ENCODE results near the gene PHAF1.

The PHAF1 gene

DNA sequence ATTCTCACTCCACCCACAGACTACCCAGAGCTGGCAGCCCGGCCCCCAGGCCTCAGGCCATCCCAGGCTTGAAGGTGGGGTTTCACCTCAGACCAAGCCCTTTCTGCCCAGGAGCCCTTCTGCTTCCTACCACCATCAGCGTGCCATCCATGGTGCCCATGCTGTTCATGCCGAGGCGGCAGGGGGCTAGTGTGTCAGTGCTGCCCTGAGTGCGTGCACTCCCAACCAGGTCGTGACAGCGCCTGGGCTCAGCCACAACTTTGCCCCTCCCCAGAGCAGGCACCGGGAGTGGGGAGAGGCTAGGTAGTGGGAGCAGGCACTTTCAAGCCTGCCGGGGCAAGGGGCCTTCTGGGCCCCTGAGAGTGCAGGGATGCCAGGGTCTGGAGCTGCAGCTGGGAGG is 32.6 kb downstream of the PHAF1 start:
- peaks cover 2% of the 10 kb centered on the region for H3K9me3 ChIP-seq (ENCODE audit: low read length)
- peaks cover 96% of the 10 kb centered on the region for H3K36me3 ChIP-seq (ENCODE audit: insufficient read depth, low read length)
- H2AFZ ChIP-seq (ENCODE audit: low read depth, low read length): no peak overlapping the region
- H3K4me3 ChIP-seq (ENCODE audit: low read length): no peak overlapping the region
- no peaks in the 10 kb centered on the region for H3K4me1 ChIP-seq (ENCODE audit: insufficient read depth, low read length)
- H3K27me3 ChIP-seq (ENCODE audit: insufficient read depth, low read length): no peaks in the 10 kb centered on the region

DNA sequence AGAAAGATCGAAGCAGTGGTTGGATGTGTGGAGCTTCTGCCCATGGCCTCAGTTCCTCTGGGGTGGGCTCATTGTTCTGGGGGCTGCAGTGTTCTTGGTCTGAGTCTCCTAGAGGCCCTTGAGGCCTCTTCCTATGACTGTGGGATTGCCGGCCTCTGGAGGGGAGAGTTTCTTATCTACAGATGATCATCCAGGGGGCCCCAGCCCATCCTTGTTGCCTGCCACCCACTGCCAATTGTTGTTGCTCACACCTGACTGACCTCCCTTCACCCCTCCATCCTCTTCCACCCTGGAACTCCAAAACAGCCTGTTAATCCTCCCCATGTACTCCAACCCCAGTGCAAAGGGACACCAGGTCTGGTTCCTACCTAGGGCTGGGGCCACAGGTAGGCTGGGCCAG is 35.2 kb downstream of the PHAF1 start:
- Histone ChIP-seq H2AFZ (ENCODE audit: low read depth, low read length) (no peak overlapping the region), H3K36me3 (ENCODE audit: insufficient read depth, low read length) (peaks cover 87% of the 10 kb centered on the region), H3K4me3 (ENCODE audit: low read length) (no peak overlapping the region), H3K9me3 (ENCODE audit: low read length) (peaks cover 12% of the 10 kb centered on the region), H3K4me1 (ENCODE audit: insufficient read depth, low read length) (no peaks in the 10 kb centered on the region), H3K27me3 (ENCODE audit: insufficient read depth, low read length) (no peaks in the 10 kb centered on the region)

DNA sequence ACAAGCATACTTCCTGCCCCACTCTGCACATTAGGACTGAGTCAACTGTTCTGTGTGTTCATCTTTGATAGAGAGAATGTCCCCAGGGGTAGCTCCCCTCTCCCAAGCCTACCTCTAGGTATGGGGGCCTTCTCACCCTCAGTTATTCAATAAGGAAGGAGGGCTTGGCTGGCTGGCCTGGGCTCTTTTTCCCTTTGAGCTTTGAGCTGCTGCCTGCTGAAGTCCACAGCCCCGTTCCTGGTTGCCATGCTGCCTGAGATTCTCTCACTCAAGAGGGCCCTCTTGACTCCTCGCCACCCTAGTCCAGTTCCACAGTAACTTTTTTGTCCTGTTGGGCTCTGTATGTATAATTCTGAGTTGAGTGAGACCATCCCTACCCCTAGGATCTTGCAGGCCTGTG is 36.0 kb downstream of the PHAF1 start:
- Histone ChIP-seq H3K9me3 (ENCODE audit: low read length) (peaks cover 12% of the 10 kb centered on the region), H2AFZ (ENCODE audit: low read depth, low read length) (no peak overlapping the region), H3K4me1 (ENCODE audit: insufficient read depth, low read length) (no peaks in the 10 kb centered on the region), H3K27me3 (ENCODE audit: insufficient read depth, low read length) (no peaks in the 10 kb centered on the region), H3K4me3 (ENCODE audit: low read length) (no peak overlapping the region), H3K36me3 (ENCODE audit: insufficient read depth, low read length) (peaks cover 80% of the 10 kb centered on the region)

DNA sequence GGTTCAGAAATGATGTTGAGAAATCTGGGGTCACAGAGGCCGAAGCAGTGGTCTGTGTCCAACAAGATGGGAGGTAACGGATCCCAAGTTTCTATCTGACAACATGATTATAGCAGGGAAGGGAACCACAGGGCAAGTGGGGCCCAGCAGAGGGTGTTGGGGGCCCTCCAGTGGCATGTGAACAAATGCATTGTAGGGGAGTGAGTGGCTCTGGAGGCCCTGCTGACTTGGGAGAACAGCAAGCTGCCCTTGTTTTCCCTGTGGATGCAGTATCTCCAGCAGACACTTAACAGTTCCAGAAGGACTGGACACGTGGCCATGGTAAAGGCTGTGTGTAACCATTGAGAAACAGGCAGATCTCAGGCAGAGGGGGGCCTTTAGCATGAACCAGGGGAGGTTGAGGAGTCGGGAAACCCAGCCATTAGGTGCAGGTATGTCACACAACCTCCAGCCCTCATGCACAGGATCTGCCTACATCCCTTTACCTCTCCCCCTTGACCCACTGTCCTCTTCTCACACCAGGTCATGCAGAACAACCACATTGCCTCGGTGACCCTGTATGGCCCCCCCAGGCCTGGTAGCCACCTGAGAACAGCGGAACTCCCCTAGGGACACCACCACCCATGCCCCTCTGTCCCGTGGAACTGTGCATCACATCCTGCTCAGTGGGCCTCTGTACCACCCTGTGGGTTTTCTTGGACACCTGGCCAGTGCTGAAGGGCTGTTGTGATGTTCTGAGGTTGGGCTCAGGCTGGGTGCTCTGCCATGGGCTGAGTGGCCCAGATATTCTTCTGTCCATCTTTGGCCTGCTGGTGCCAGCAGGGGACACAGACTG is 37.0 kb downstream of the PHAF1 start:
- Histone ChIP-seq H3K9me3 (ENCODE audit: low read length) (peaks cover 10% of the 10 kb centered on the region), H3K4me1 (ENCODE audit: insufficient read depth, low read length) (no peaks in the 10 kb centered on the region), H3K36me3 (ENCODE audit: insufficient read depth, low read length) (peaks cover 70% of the 10 kb centered on the region), H3K27me3 (ENCODE audit: insufficient read depth, low read length) (peaks cover 8% of the 10 kb centered on the region), H3K4me3 (ENCODE audit: low read length) (no peak overlapping the region), H2AFZ (ENCODE audit: low read depth, low read length) (no peak overlapping the region)

DNA sequence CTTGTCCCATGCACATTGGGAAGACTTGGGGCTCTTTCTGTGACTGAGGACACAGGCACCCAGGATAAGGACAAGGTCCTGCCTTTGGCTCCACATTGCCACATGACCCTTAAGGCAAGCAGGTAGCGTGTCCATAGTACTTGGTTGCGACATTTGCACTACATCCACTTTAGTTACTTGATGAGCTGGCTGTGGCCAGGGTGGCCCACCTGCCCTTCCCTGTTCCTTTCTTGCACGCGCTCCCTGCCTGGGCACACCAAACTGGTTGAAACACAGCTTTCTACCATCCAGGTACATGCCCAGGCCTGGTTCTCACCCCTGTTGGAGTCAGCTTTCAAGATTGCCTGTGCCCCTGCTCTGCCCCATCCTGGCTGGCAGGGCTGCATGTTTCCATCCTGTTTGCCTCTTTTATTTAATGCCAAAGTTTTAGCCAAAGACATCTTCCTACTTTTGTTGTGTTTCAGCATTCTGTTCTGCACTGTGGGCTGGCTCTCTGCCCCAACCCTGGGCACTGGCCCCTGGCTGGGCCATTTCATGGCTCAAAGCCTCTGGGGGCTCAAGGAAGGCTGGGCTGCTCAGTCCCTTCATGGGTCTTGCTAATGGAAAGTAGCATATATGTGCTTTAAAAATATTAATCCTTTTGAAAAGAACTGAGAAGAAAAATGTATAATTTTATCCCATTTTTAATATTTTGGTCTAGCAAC is 37.8 kb downstream of the PHAF1 start:
- Histone ChIP-seq H3K4me3 (ENCODE audit: low read length) (no peak overlapping the region), H2AFZ (ENCODE audit: low read depth, low read length) (no peak overlapping the region), H3K4me1 (ENCODE audit: insufficient read depth, low read length) (no peaks in the 10 kb centered on the region), H3K9me3 (ENCODE audit: low read length) (peaks cover 10% of the 10 kb centered on the region), H3K36me3 (ENCODE audit: insufficient read depth, low read length) (peaks cover 62% of the 10 kb centered on the region), H3K27me3 (ENCODE audit: insufficient read depth, low read length) (peaks cover 12% of the 10 kb centered on the region)

DNA sequence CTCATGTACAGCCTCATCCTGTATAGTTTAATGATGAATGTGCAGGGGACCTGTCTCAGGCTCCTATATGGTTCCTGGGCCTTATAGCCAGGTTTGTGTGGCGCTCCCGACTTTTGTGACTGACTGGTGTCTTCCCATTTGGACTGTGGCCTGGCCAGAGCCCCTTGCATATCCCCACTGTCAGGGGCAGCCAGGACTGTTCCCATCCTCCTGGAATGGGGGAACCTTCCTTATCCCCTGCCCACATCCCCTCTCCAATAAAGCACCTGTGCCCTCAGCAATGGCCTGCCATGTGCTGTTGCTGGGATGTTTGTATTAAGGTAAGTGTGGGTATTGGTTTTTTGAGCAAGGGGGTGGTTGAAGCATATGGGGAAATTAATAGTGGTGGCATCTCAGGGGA is 38.5 kb downstream of the PHAF1 start:
- no peaks in the 10 kb centered on the region for H3K4me1 ChIP-seq (ENCODE audit: insufficient read depth, low read length)
- H3K9me3 ChIP-seq (ENCODE audit: low read length): peaks cover 10% of the 10 kb centered on the region
- peaks cover 56% of the 10 kb centered on the region for H3K36me3 ChIP-seq (ENCODE audit: insufficient read depth, low read length)
- H3K4me3 ChIP-seq (ENCODE audit: low read length): no peak overlapping the region
- peaks cover 18% of the 10 kb centered on the region for H3K27me3 ChIP-seq (ENCODE audit: insufficient read depth, low read length)
- H2AFZ ChIP-seq (ENCODE audit: low read depth, low read length): no peak overlapping the region

DNA sequence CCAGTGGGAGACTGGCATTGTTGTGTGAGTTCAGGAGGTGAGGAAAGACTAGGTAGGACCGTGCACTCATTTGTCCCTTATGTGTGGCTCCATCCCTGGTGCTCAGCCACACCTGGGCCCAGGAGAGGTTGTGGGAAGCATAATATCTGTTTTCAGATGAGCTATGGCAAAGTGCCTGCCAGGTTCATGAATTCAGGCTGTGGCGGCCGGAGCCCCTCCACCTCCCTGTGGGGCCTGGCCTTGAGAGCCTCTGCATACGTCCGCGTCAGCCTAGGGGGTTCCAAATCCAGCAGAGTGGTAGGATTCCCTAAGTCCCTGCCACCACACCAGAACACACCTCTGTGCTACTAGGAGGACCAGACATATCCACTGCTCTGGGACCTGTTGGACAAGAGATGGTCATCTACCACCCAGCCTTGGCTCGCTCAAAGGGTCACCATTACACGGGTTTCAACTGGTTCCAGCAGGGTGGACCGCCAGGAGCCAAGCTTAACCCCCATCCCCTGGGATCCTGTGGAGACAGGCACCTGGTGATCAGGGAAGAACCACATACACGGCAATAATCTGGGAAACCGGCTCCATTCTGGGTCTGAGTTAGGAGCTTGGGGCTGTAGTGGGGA is 39.0 kb downstream of the PHAF1 start:
- H3K36me3 ChIP-seq (ENCODE audit: insufficient read depth, low read length): peaks cover 51% of the 10 kb centered on the region
- H2AFZ ChIP-seq (ENCODE audit: low read depth, low read length): no peak overlapping the region
- peaks cover 10% of the 10 kb centered on the region for H3K9me3 ChIP-seq (ENCODE audit: low read length)
- H3K27me3 ChIP-seq (ENCODE audit: insufficient read depth, low read length): peaks cover 20% of the 10 kb centered on the region
- H3K4me1 ChIP-seq (ENCODE audit: insufficient read depth, low read length): no peaks in the 10 kb centered on the region
- no peak overlapping the region for H3K4me3 ChIP-seq (ENCODE audit: low read length)

DNA sequence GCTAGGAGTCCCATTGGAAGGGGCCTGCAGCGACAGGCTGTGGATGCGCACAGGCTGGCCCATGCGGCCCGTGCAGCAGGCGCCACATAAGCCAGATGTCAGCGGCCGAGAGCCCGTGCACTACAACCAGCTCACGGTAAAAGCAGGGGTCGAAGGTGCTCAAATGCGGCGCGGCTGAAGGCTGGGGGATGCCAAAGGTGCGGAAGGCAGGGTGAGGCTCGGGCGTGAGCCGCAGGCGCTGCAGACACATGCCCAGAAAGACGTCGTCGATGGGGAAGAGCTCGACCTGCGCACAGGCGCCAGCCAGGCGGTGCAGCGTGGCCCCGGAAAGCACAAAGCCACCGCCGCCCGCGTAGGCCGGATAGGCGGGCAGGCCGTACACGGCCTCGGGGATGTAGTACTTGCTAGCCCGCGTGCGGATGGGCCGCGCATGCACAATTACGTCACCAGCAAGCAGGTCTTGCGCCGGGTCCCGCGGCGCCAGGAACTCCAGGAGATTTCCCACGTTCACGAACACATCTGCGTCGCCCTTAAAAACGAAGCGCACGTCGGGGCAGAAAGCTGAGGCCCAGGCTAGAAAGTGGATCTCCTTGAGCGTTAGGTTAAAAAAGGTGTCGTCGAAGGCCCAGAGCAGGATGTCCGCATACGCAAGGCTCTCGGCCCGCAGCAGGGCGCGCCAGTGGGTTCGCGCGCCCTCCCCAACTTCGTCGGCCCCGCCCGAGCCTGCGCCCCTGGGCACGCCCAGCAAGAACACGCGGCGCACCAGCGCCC is 39.7 kb downstream of the PHAF1 start:
- Histone ChIP-seq H3K27me3 (ENCODE audit: insufficient read depth, low read length) (peaks cover 27% of the 10 kb centered on the region), H3K4me3 (ENCODE audit: low read length) (no peak overlapping the region)

DNA sequence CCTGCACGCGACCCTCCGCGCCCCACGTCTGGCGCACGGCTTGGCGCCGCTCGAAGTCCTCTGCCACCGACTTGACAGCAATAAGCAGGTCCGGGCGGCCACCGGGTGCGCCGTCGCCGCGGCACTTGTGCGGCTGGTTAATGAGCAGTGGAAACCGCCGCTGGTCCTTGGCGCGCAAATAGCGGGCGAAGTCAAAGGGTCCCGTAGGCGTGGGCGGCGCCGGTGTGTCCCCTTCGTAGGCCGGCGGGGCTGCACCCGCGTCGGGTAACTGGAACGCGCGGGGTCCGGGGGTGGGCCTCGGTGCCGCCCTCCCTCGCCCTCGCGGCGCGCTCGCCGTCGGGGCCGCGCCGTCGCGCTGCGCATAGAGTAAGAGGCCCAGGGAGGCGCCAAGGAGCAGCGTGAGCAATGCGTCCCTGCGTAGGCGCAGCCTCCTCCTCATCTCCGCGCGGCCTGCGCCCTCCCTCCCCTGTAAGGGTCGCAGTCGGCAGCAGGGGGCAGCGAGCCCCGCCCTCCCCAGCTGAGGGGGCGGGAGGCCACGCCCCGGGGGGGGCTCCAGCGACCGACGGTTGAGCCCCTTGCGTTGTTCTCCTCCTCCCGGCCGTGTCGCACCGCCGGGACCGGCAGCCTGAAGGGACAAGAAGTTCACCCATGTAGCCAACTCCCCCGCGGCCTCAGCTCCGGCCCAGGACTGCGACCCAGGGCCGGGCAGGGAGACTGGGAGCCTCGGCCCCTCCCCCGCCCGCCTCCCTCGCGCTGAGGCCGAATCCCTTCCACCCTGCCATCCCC is 40.5 kb downstream of the PHAF1 start:
- H2AFZ ChIP-seq (ENCODE audit: low read depth, low read length): peak overlapping the region; percentile 58
- peaks cover 31% of the 10 kb centered on the region for H3K27me3 ChIP-seq (ENCODE audit: insufficient read depth, low read length)
- H3K4me3 ChIP-seq (ENCODE audit: low read length): peak overlapping the region; percentile 46
- H3K9me3 ChIP-seq (ENCODE audit: low read length): peaks cover 10% of the 10 kb centered on the region
- H3K36me3 ChIP-seq (ENCODE audit: insufficient read depth, low read length): peaks cover 37% of the 10 kb centered on the region
- H3K4me1 ChIP-seq (ENCODE audit: insufficient read depth, low read length): peaks cover 2% of the 10 kb centered on the region

More for the DNA sequence above, 39.7 kb downstream of the PHAF1 start:
- H3K9me3 ChIP-seq (ENCODE audit: low read length): peaks cover 10% of the 10 kb centered on the region
- H2AFZ ChIP-seq (ENCODE audit: low read depth, low read length): no peak overlapping the region
- H3K4me1 ChIP-seq (ENCODE audit: insufficient read depth, low read length): no peaks in the 10 kb centered on the region
- H3K36me3 ChIP-seq (ENCODE audit: insufficient read depth, low read length): peaks cover 45% of the 10 kb centered on the region

DNA sequence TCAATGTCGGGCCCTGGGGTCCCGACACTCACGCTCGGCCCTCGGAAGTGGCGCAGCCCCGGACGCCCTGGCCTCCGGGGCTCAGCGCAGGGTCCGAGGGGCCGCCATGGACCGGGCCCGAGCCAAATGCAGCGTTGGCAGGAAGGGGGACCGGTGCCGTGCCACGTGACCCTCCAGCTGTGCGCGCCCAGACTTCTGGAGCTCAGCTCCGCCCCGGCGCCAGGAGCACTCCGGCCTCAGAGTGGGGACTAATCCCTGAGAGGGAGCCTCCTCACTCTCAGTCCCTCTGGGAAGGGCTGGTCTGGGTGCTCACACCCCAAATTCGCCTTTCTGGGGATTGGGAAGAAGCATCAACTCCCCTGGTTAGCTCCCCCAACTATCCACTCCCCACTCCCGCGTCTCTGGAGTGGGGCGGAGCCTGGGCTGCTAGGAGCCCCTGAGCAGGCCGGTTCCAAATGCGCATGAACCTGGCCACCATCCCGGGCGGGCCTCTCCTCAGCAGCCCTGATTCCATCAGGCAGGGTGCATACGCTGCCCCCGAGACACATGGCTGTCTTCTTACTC is 41.2 kb downstream of the PHAF1 start, which contains the start of gene B3GNT9:
TSS of gene B3GNT9 (minus strand) at position 166 of the 564 bp plus-strand sequence. CDS start 513 bp downstream, outside the sequence.
- H3K9me3 ChIP-seq (ENCODE audit: low read length): peaks cover 10% of the 10 kb centered on the region
- H3K27me3 ChIP-seq (ENCODE audit: insufficient read depth, low read length): peaks cover 37% of the 10 kb centered on the region
- peaks cover 4% of the 10 kb centered on the region for H3K4me1 ChIP-seq (ENCODE audit: insufficient read depth, low read length)
- H2AFZ ChIP-seq (ENCODE audit: low read depth, low read length): peak within 1 kb of the TSS; percentile 58
- H3K36me3 ChIP-seq (ENCODE audit: insufficient read depth, low read length): peaks cover 30% of the 10 kb centered on the region
- peak within 1 kb of the TSS; percentile 46 for H3K4me3 ChIP-seq (ENCODE audit: low read length)

DNA sequence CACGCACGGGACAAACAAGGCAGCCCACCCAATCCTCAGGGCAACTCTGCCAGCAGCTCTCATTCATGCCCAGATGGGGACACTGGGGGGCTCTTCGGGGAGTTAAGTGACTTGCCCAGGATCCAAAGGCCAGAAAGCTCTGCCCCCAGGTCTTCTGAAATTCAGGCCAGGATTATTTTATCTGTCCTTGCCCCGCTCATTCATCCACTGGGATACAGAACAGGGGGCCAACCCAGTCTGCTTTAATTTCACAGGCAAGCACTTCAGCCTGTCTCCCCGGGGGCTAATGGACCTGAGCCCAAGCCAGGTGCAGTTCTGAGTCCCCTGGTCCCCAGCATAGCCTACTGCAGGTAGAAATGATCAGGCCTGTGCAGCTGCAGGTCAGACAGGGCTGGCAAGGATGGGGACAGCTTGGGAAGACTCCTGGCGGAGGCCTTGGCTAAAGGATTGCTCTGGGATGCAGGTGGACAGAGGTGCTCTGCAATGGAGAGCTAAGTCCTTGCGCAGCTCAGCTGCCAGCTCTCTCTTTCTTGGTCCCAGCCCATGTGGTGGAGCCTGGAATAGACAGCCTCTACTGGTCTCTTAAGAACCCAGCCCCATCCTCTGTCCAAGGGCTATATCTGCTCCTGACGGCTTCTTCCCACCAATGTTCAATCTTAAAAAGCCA is 41.8 kb downstream of the PHAF1 start:
- H3K27me3 ChIP-seq (ENCODE audit: insufficient read depth, low read length): peaks cover 44% of the 10 kb centered on the region
- peaks cover 4% of the 10 kb centered on the region for H3K4me1 ChIP-seq (ENCODE audit: insufficient read depth, low read length)
- H2AFZ ChIP-seq (ENCODE audit: low read depth, low read length): peak overlapping the region; percentile 58
- H3K4me3 ChIP-seq (ENCODE audit: low read length): peak overlapping the region; percentile 46
- peaks cover 24% of the 10 kb centered on the region for H3K36me3 ChIP-seq (ENCODE audit: insufficient read depth, low read length)
- H3K9me3 ChIP-seq (ENCODE audit: low read length): peaks cover 10% of the 10 kb centered on the region

Measured in neuron (in vitro differentiated cells).